Liver (tissue), 9 donors: ENCODE results near the gene EPB41L4A. TPM values are rescaled to one million over a fixed set of nuclear protein-coding genes. Genes with fewer than 3 reads are reported as not detected.

ENCODE experiments used
- DNase-seq: peaks from one replicate; pipeline ENCODE4 v3.0.0-alpha.2; 2017; ENCODE audit warnings: low spot score
- H3K27ac ChIP-seq, 2 donors: one replicate each; pipeline ENCODE4 v1.7.0; 2013; ENCODE audit warnings: inconsistent platforms in 2 of 2, low read length in 2 of 2, control low read depth in 1 of 2, low read depth in 1 of 2, mild to moderate bottlenecking in 1 of 2
- H3K27me3 ChIP-seq, 4 donors: one replicate each; pipeline versions ENCODE4 v1.6.1 to v1.7.0; 2013; ENCODE audit warnings: low read length in 3 of 4, inconsistent platforms in 1 of 4, mild to moderate bottlenecking in 1 of 4, moderate library complexity in 1 of 4; ENCODE audit not compliant: control insufficient read depth in 4 of 4, insufficient read depth in 4 of 4
- H3K36me3 ChIP-seq, 4 donors: one replicate each; pipeline versions ENCODE4 v1.6.1 to v1.7.0; 2013; ENCODE audit warnings: low read length in 3 of 4, mild to moderate bottlenecking in 3 of 4, low read depth in 1 of 4, moderate library complexity in 1 of 4; ENCODE audit not compliant: control insufficient read depth in 4 of 4, insufficient read depth in 3 of 4
- H3K4me1 ChIP-seq, 4 donors: one replicate each; pipeline versions ENCODE4 v1.6.1 to v1.7.0; 2013; ENCODE audit warnings: low read length in 3 of 4, mild to moderate bottlenecking in 3 of 4, moderate library complexity in 1 of 4; ENCODE audit not compliant: control insufficient read depth in 4 of 4, insufficient read depth in 4 of 4
- H3K4me3 ChIP-seq, 3 donors: one replicate each; pipeline versions ENCODE4 v1.6.1 to v1.7.0; 2013; ENCODE audit warnings: low read length in 3 of 3, control low read depth in 1 of 3, low read depth in 1 of 3, mild to moderate bottlenecking in 1 of 3
- H3K9ac ChIP-seq, 2 donors: one replicate each; pipeline ENCODE4 v1.7.0; 2013; ENCODE audit warnings: low read length in 2 of 2, mild to moderate bottlenecking in 2 of 2, moderate library complexity in 2 of 2, control low read depth in 1 of 2, low read depth in 1 of 2
- H3K9me3 ChIP-seq, 4 donors: one replicate each; pipeline versions ENCODE4 v1.6.1 to v1.7.0; 2013; ENCODE audit warnings: low read length in 3 of 4; ENCODE audit not compliant: control insufficient read depth in 4 of 4
- FOXA1 ChIP-seq: IDR thresholded peaks from 2 replicates; pipeline ENCODE4 v1.6.1; 2016; ENCODE audit warnings: antibody characterized with exemption
- FOXA2 ChIP-seq: IDR thresholded peaks from 2 replicates; pipeline ENCODE4 v1.6.1; 2016; ENCODE audit warnings: antibody characterized with exemption
- GABPA ChIP-seq, 2 donors: IDR thresholded peaks in 1 of 2; conservative IDR thresholded peaks in 1 of 2; 2 replicates each; pipeline ENCODE4 v1.6.1; 2016; ENCODE audit warnings: antibody characterized with exemption in 2 of 2, mild to moderate bottlenecking in 1 of 2, moderate library complexity in 1 of 2
- HNF4A ChIP-seq, 2 donors: conservative IDR thresholded peaks; 2 replicates each; pipeline ENCODE4 v1.6.1; 2016; ENCODE audit warnings: antibody characterized with exemption in 2 of 2, mild to moderate bottlenecking in 2 of 2
- HNF4G ChIP-seq: IDR thresholded peaks from 2 replicates; pipeline ENCODE4 v1.6.1; 2016; ENCODE audit warnings: antibody characterized with exemption
- NR2F2 ChIP-seq: IDR thresholded peaks from 2 replicates; pipeline ENCODE4 v1.6.1; 2016; ENCODE audit warnings: antibody characterized with exemption
- RAD21 ChIP-seq, 2 donors: IDR thresholded peaks; 2 replicates each; pipeline ENCODE4 v1.6.1; 2016; ENCODE audit warnings: antibody characterized with exemption in 2 of 2, mild to moderate bottlenecking in 2 of 2
- RXRA ChIP-seq, 2 donors: IDR thresholded peaks; 2 replicates each; pipeline ENCODE4 v1.6.1; 2017 to 2018; ENCODE audit warnings: antibody characterized with exemption in 2 of 2, mild to moderate bottlenecking in 1 of 2
- SP1 ChIP-seq: IDR thresholded peaks from 2 replicates; pipeline ENCODE4 v1.6.1; 2018; ENCODE audit warnings: antibody characterized with exemption, mild to moderate bottlenecking
- TAF1 ChIP-seq: conservative IDR thresholded peaks from 2 replicates; pipeline ENCODE4 v1.6.1; 2016; ENCODE audit warnings: antibody characterized with exemption, mild to moderate bottlenecking
- YY1 ChIP-seq: IDR thresholded peaks from 2 replicates; pipeline ENCODE4 v1.6.1; 2016; ENCODE audit warnings: antibody characterized with exemption, mild to moderate bottlenecking
- ZBTB33 ChIP-seq: IDR thresholded peaks from 2 replicates; pipeline ENCODE4 v1.6.1; 2016; ENCODE audit warnings: antibody characterized with exemption
- WGBS: extraction: QIAGEN DNeasy Blood & Tissue Kit; methylation state at CpG from one replicate; pipeline ENCODE4 v1.1.7; 2013; 5-methylcytosine and 5-hydroxymethylcytosine counted together
- polyA plus RNA-seq, 2 donors: library from polyadenylated mRNA; stranded (reverse) in 1 of 2; unstranded in 1 of 2; fragments of 200-250 nt in 1 of 2; fragments of >200 nt in 1 of 2; fragmentation: Nextera tagmentation in 1 of 2; extraction: Ambion mirVana in 1 of 2; gene quantifications; one replicate each; pipeline versions ENCODE4 v1.2.1 to v1.2.3, GENCODE V29; 2013 to 2015
- total RNA-seq, 2 donors: library from RNA; depleted of rRNA; stranded (reverse); fragments of >200 nt; gene quantifications; one replicate each; pipeline ENCODE4 v1.2.3, GENCODE V29; 2014
- TF ChIP-seq, protein P1 (sequence below): fragments of 150-350 bp; IDR thresholded peaks from 2 replicates; pipeline ENCODE4 v1.5.1; 2017; ENCODE audit warnings: improper control_type of control experiment, low read depth, low read length; ENCODE audit not compliant: missing input control
- TF ChIP-seq, protein P2 (sequence below): IDR thresholded peaks from 2 replicates; pipeline ENCODE4 v1.6.1; 2016; ENCODE audit warnings: antibody characterized with exemption
- TF ChIP-seq, protein P3 (sequence below): IDR thresholded peaks from 2 replicates; pipeline ENCODE4 v1.6.1; 2016; ENCODE audit warnings: antibody characterized with exemption
- donor health status: healthy.
- donor health status: healthy.
- donor health status: healthy.
- donor health status: healthy.
- donor health status: healthy.

Gene EPB41L4A
- total and polyA plus RNA-seq, 4 donors, result 1.1 to 8.0 (median 3.9) TPM

DNA sequence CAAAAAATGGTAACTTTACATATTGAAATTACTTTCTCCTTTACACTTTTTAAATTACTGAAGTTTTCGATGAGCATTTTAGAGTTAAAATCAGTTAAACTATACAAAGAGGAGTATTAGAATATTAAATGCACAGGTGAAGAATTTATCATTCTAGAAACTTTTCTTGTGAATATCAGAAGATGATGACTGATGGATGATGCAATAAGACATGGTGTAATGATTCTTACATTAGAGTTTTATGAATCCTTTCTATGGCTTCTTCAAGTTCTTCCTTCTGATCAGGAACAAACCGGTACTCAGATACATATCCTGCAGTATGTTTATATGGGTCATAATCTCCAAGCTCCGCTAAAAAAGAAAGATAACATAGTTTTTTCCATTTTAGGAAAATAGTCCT, 154.4 kb downstream of the EPB41L4A start (continued):
- TF ChIP-seq, protein P1, sequence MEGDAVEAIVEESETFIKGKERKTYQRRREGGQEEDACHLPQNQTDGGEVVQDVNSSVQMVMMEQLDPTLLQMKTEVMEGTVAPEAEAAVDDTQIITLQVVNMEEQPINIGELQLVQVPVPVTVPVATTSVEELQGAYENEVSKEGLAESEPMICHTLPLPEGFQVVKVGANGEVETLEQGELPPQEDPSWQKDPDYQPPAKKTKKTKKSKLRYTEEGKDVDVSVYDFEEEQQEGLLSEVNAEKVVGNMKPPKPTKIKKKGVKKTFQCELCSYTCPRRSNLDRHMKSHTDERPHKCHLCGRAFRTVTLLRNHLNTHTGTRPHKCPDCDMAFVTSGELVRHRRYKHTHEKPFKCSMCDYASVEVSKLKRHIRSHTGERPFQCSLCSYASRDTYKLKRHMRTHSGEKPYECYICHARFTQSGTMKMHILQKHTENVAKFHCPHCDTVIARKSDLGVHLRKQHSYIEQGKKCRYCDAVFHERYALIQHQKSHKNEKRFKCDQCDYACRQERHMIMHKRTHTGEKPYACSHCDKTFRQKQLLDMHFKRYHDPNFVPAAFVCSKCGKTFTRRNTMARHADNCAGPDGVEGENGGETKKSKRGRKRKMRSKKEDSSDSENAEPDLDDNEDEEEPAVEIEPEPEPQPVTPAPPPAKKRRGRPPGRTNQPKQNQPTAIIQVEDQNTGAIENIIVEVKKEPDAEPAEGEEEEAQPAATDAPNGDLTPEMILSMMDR, result no peak
- no peak for TF ChIP-seq FOXA2
- no peak for TF ChIP-seq RXRA (IDR thresholded peaks at IDR 0.05)

- Histone ChIP-seq H3K27ac (no peak overlapping the region), H3K9ac (no peak overlapping the region), H3K9me3 (no peaks in the 10 kb centered on the region), H3K4me3 (no peak overlapping the region), H3K4me1 (no peaks in the 10 kb centered on the region), H3K27me3 (no peaks in the 10 kb centered on the region), H3K36me3 (no peaks in the 10 kb centered on the region)
- no peak for DNase-seq
- WGBS, result 84% methylated on average over 4 of the region's 4 CpGs
- TF ChIP-seq FOXA1 (no peak), RXRA (IDR thresholded peaks at IDR 0.05) (no peak), HNF4G (no peak), NR2F2 (no peak), FOXA2 (no peak), GABPA (IDR thresholded peaks at IDR 0.05 in 1 of 2, conservative IDR thresholded peaks at IDR 0.05 in 1 of 2) (no peak), SP1 (no peak), ZBTB33 (no peak), HNF4A (conservative IDR thresholded peaks at IDR 0.05) (no peak)
- TF ChIP-seq, protein P2, sequence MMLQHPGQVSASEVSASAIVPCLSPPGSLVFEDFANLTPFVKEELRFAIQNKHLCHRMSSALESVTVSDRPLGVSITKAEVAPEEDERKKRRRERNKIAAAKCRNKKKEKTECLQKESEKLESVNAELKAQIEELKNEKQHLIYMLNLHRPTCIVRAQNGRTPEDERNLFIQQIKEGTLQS, result no peak
- TF ChIP-seq, protein P3, sequence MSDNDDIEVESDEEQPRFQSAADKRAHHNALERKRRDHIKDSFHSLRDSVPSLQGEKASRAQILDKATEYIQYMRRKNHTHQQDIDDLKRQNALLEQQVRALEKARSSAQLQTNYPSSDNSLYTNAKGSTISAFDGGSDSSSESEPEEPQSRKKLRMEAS, result no peak
These were observed 154.9 kb downstream of the EPB41L4A start for GRCh38 chr5:112264151-112264550.

GRCh38 chr5:112263469-112263868, 155.6 kb downstream of the EPB41L4A start:
- WGBS, result 79% methylated on average over 1 of the region's 1 CpG
- TF ChIP-seq GABPA (IDR thresholded peaks at IDR 0.05 in 1 of 2, conservative IDR thresholded peaks at IDR 0.05 in 1 of 2) (no peak), HNF4A (conservative IDR thresholded peaks at IDR 0.05) (no peak), RXRA (IDR thresholded peaks at IDR 0.05) (no peak), FOXA2 (no peak)
- no peak for DNase-seq

GRCh38 chr5:112258571-112258970, 160.5 kb downstream of the EPB41L4A start:
- H3K9me3 ChIP-seq, result no peaks in the 10 kb centered on the region
- H3K27me3 ChIP-seq, result no peaks in the 10 kb centered on the region
- H3K9ac ChIP-seq, result no peak overlapping the region
- no peak overlapping the region for H3K4me3 ChIP-seq
- TF ChIP-seq TAF1 (no peak), YY1 (no peak), FOXA2 (no peak), HNF4A (conservative IDR thresholded peaks at IDR 0.05) (no peak), RAD21 (IDR thresholded peaks at IDR 0.05) (no peak), ZBTB33 (no peak), RXRA (IDR thresholded peaks at IDR 0.05) (no peak), SP1 (no peak)
- TF ChIP-seq, protein P3, result no peak
- TF ChIP-seq, protein P2, result no peak
- no peaks in the 10 kb centered on the region for H3K36me3 ChIP-seq
- H3K4me1 ChIP-seq, result no peaks in the 10 kb centered on the region
- H3K27ac ChIP-seq, result no peak overlapping the region
- DNase-seq, result no peak
- 86% methylated on average over 2 of the region's 2 CpGs for WGBS

More at GRCh38 chr5:112263469-112263868, 155.6 kb downstream of the EPB41L4A start:
- H3K27me3 ChIP-seq, result no peaks in the 10 kb centered on the region
- H3K4me1 ChIP-seq, result no peaks in the 10 kb centered on the region
- no peaks in the 10 kb centered on the region for H3K9me3 ChIP-seq
- no peak overlapping the region for H3K27ac ChIP-seq
- H3K36me3 ChIP-seq, result no peaks in the 10 kb centered on the region
- H3K9ac ChIP-seq, result no peak overlapping the region
- no peak overlapping the region for H3K4me3 ChIP-seq
